ENCODE results near the gene SLC35F3. TPM values are rescaled to one million over a fixed set of nuclear protein-coding genes. Genes with fewer than 3 reads are reported as not detected.

The SLC35F3 gene
- total RNA-seq, 1 donor from 2014 or later, result 0.25 TPM

DNA sequence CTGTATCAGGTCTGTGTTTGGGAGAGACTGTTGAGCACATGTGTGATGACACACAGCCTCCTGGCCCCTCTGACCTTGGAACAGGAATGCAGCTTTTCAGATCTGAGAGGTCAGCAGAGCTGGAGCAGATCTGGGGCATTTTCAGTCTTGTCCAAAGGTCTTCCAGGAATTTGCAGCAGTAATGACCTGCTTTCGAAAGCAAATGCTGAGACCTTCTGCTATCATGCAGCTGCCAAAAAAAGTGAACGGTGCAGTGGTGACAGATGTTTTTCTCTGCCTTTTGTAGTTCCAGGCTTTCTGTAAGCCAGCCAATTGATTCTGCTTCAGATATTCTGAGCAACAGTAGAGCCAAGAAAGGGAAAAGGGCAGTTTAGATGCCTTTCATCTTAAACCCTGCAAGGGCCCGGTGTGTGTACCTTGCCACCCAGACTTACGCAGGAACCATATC lies 331.0 kb downstream of the SLC35F3 start:
- H3K4me3 Mint-ChIP-seq, result no peak overlapping the region
- no peak for DNase-seq (ENCODE audit: low spot score in 2 of 2, unreplicated experiment in 2 of 2)
- H3K27me3 Mint-ChIP-seq (ENCODE audit: low read depth), result peaks cover 44% of the 10 kb centered on the region
- TF ChIP-seq, protein P1, sequence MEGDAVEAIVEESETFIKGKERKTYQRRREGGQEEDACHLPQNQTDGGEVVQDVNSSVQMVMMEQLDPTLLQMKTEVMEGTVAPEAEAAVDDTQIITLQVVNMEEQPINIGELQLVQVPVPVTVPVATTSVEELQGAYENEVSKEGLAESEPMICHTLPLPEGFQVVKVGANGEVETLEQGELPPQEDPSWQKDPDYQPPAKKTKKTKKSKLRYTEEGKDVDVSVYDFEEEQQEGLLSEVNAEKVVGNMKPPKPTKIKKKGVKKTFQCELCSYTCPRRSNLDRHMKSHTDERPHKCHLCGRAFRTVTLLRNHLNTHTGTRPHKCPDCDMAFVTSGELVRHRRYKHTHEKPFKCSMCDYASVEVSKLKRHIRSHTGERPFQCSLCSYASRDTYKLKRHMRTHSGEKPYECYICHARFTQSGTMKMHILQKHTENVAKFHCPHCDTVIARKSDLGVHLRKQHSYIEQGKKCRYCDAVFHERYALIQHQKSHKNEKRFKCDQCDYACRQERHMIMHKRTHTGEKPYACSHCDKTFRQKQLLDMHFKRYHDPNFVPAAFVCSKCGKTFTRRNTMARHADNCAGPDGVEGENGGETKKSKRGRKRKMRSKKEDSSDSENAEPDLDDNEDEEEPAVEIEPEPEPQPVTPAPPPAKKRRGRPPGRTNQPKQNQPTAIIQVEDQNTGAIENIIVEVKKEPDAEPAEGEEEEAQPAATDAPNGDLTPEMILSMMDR (IDR thresholded peaks at IDR 0.05; ENCODE audit: unreplicated experiment), result no peak
- H3K9me3 Mint-ChIP-seq, result no peaks in the 10 kb centered on the region
- H3K27ac Mint-ChIP-seq, result no peak overlapping the region
- H3K36me3 Mint-ChIP-seq, result no peaks in the 10 kb centered on the region
- peaks cover 5% of the 10 kb centered on the region for H3K4me1 Mint-ChIP-seq

DNA sequence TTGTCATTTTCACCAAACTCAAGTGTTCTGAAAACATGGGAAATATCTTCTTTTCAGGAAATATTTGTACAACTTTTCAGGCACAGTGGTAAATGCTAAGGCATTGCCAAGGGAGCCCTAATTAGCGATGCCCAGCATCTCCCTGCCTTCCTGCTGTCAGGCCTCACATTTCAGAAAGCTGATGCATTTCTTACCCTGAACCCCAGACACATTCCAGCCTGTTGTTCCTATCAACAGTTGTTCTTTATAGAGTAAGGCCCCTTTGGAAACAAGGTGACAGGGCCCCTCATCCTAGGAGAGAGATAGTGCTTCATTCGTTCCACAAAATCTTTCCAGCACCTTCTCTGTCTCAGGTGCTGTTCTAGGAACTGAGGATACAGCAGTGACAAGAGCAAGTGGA lies 332.9 kb downstream of the SLC35F3 start:
- TF ChIP-seq, protein P1 (IDR thresholded peaks at IDR 0.05; ENCODE audit: unreplicated experiment), result no peak
- peaks cover 3% of the 10 kb centered on the region for H3K4me1 Mint-ChIP-seq
- DNase-seq (ENCODE audit: low spot score in 2 of 2, unreplicated experiment in 2 of 2), result no peak
- H3K27ac Mint-ChIP-seq, result no peak overlapping the region
- H3K9me3 Mint-ChIP-seq, result peaks cover 3% of the 10 kb centered on the region
- H3K4me3 Mint-ChIP-seq, result no peak overlapping the region
- no peaks in the 10 kb centered on the region for H3K36me3 Mint-ChIP-seq
- peaks cover 39% of the 10 kb centered on the region for H3K27me3 Mint-ChIP-seq (ENCODE audit: low read depth)

GRCh38 chr1:234238060-234238459 lies 333.6 kb downstream of the SLC35F3 start:
- H3K9me3 Mint-ChIP-seq, result peaks cover 5% of the 10 kb centered on the region
- H3K27ac Mint-ChIP-seq, result no peak overlapping the region
- no peaks in the 10 kb centered on the region for H3K36me3 Mint-ChIP-seq
- H3K4me3 Mint-ChIP-seq, result no peak overlapping the region
- DNase-seq (ENCODE audit: low spot score in 2 of 2, unreplicated experiment in 2 of 2), result no peak
- H3K27me3 Mint-ChIP-seq (ENCODE audit: low read depth), result peaks cover 38% of the 10 kb centered on the region
- H3K4me1 Mint-ChIP-seq, result peaks cover 3% of the 10 kb centered on the region
- TF ChIP-seq, protein P1 (IDR thresholded peaks at IDR 0.05; ENCODE audit: unreplicated experiment), result no peak

DNA sequence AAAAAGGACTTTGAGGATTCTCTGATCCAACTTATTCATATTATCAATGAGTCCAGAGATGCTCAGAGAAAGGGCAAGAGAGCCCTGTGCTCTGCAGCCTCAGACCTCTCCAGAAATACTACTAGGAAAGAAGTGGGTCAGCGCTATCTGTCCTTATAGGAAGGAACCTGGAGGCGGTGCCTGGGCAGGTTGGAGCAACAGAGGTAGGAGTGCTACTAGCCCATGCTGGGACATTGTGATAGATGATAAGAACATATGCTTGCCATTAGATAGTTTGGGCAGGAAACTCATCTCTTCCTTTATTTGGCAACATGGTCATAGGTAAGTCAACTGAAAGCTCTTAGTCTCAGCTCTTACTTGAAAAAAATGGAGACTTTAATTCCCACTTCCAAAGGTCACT lies 335.0 kb downstream of the SLC35F3 start:
- Mint-ChIP-seq H3K4me1 (peaks cover 3% of the 10 kb centered on the region), H3K27me3 (ENCODE audit: low read depth) (peaks cover 39% of the 10 kb centered on the region), H3K36me3 (no peaks in the 10 kb centered on the region), H3K9me3 (peaks cover 5% of the 10 kb centered on the region), H3K4me3 (no peak overlapping the region), H3K27ac (no peak overlapping the region)
- no peak for DNase-seq (ENCODE audit: low spot score in 2 of 2, unreplicated experiment in 2 of 2)
- TF ChIP-seq, protein P1 (IDR thresholded peaks at IDR 0.05; ENCODE audit: unreplicated experiment), result no peak

DNA sequence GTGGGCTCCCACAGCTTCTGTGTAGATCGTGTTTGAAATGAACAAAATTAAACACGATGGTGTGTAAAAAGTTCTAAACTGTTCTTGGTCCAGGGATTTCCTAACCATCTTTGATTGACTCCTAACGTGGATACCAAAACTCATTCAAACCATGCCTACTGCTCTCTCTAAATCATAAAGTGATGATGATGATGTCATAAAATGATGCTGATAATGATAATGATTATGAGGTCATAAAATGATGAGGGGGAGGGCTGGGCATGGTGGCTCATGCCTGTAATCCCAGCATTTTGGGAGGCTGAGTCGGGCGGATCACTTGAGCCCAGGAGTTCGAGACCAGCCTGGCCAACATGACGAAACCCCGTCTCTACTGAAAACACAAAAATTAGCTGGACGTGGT lies 335.5 kb downstream of the SLC35F3 start:
- peaks cover 3% of the 10 kb centered on the region for H3K4me1 Mint-ChIP-seq

More for the DNA sequence above, 335.5 kb downstream of the SLC35F3 start:
- Mint-ChIP-seq H3K36me3 (no peaks in the 10 kb centered on the region), H3K9me3 (peaks cover 5% of the 10 kb centered on the region), H3K4me3 (no peak overlapping the region), H3K27ac (no peak overlapping the region), H3K27me3 (ENCODE audit: low read depth) (peaks cover 37% of the 10 kb centered on the region)
- no peak for DNase-seq (ENCODE audit: low spot score in 2 of 2, unreplicated experiment in 2 of 2)
- TF ChIP-seq, protein P1 (IDR thresholded peaks at IDR 0.05; ENCODE audit: unreplicated experiment), result no peak
